IMR-90 (cell line): ENCODE measurements around the gene GRID1. TPM values are rescaled to one million over a fixed set of nuclear protein-coding genes. Genes with fewer than 3 reads are reported as not detected.

Experiments used
- ATAC-seq: fragments of 200-7000 bp; cut with Tn5 transposase; 2 replicates; pipeline ENCODE4 v1.9.1; 2020; ENCODE audit warnings: low read depth, mild to moderate bottlenecking, moderate library complexity
- BruUV-seq: library from RNA; stranded (reverse); fragments of 400-500 nt; replicated peaks from 2 replicates; lab custom pipeline; 2021; lab: Mats Ljungman, UMichigan
- CTCF ChIA-PET: fragments of 300-600 bp; formaldehyde crosslinking; extraction: SDS; loops from one replicate; lab custom pipeline; 2021; ENCODE audit warnings: antibody characterized with exemption; lab: Yijun Ruan, JAX
- POLR2A ChIA-PET: fragments of 300-600 bp; sonication (Branson Sonifier 250); formaldehyde crosslinking; loops from one replicate; lab custom pipeline; 2022; ENCODE audit warnings: antibody characterized with exemption; ENCODE audit not compliant: unreplicated experiment; lab: Charles Lee
- DNase-seq: peaks from one replicate; pipeline ENCODE4 v3.0.0; 2013
- H2AFZ ChIP-seq: replicated peaks from 2 replicates; pipeline ENCODE3; 2013; ENCODE audit warnings: low read length, mild to moderate bottlenecking; ENCODE audit not compliant: poor library complexity
- H2AK5ac ChIP-seq: 2 replicates; pipeline ENCODE4 v1.6.1; 2013; ENCODE audit warnings: low read depth, low read length, inconsistent platforms
- H2AK9ac ChIP-seq: replicated peaks from 2 replicates; pipeline ENCODE3; 2013; ENCODE audit warnings: mild to moderate bottlenecking, low read depth, low read length, moderate library complexity; ENCODE audit not compliant: poor library complexity
- H2BK120ac ChIP-seq: 2 replicates; pipeline ENCODE4 v1.6.1; 2013; ENCODE audit warnings: low read depth, low read length, inconsistent platforms
- H2BK15ac ChIP-seq: 3 replicates; pipeline ENCODE4 v1.6.1; 2013; ENCODE audit warnings: low read depth, low read length, inconsistent platforms
- H2BK20ac ChIP-seq: 2 replicates; pipeline ENCODE4 v1.6.1; 2013; ENCODE audit warnings: low read depth, mild to moderate bottlenecking, inconsistent platforms, low read length, moderate library complexity
- H2BK5ac ChIP-seq: 2 replicates; pipeline ENCODE4 v1.6.1; 2013; ENCODE audit warnings: mild to moderate bottlenecking, low read depth, low read length, inconsistent platforms; ENCODE audit not compliant: poor library complexity, severe bottlenecking
- H3K14ac ChIP-seq: replicated peaks from 2 replicates; pipeline ENCODE4 v1.6.1; 2013; ENCODE audit warnings: low read depth, low read length, inconsistent platforms
- H3K18ac ChIP-seq: 2 replicates; pipeline ENCODE4 v1.6.1; 2013; ENCODE audit warnings: low read depth, low read length, control low read depth
- H3K23ac ChIP-seq: 2 replicates; pipeline ENCODE4 v1.6.1; 2013; ENCODE audit warnings: low read depth, low read length, inconsistent platforms
- H3K27ac ChIP-seq: 2 replicates; pipeline ENCODE4 v1.5.1; 2013; ENCODE audit warnings: mild to moderate bottlenecking, control low read depth, low read length; ENCODE audit not compliant: insufficient read depth
- H3K27me3 ChIP-seq: 2 replicates; pipeline ENCODE4 v1.6.1; 2013; ENCODE audit warnings: low read length; ENCODE audit not compliant: control insufficient read depth, insufficient read depth
- H3K36me3 ChIP-seq: 2 replicates; pipeline ENCODE4 v1.6.1; 2013; ENCODE audit warnings: low read length, mixed read lengths; ENCODE audit not compliant: control insufficient read depth, insufficient read depth
- H3K4ac ChIP-seq: 2 replicates; pipeline ENCODE4 v1.6.1; 2013; ENCODE audit warnings: low read depth, low read length, inconsistent platforms
- H3K4me1 ChIP-seq: 2 replicates; pipeline ENCODE4 v1.6.1; 2013; ENCODE audit warnings: low read length, mixed read lengths; ENCODE audit not compliant: control insufficient read depth, insufficient read depth
- H3K4me2 ChIP-seq: 2 replicates; pipeline ENCODE4 v1.6.1; 2013; ENCODE audit warnings: low read depth, mild to moderate bottlenecking, control low read depth, low read length, moderate library complexity
- H3K4me3 ChIP-seq: 2 replicates; pipeline ENCODE4 v1.5.1; 2013; ENCODE audit warnings: low read depth, mild to moderate bottlenecking, control low read depth, low read length, moderate library complexity; ENCODE audit not compliant: insufficient read depth
- H3K56ac ChIP-seq: 2 replicates; pipeline ENCODE4 v1.6.1; 2013; ENCODE audit warnings: low read length, inconsistent platforms; ENCODE audit not compliant: insufficient read depth; ENCODE audit errors: extremely low read depth
- H3K79me1 ChIP-seq, 2 experiments: 2 replicates each; pipeline ENCODE4 v1.6.1; 2013; ENCODE audit warnings: low read length in 2 of 2, inconsistent platforms in 1 of 2, low read depth in 1 of 2
- H3K9ac ChIP-seq: 2 replicates; pipeline ENCODE4 v1.6.1; 2013; ENCODE audit warnings: low read depth, low read length, control low read depth
- H3K9me1 ChIP-seq: 2 replicates; pipeline ENCODE4 v1.6.1; 2013; ENCODE audit warnings: low read length, inconsistent platforms; ENCODE audit not compliant: insufficient read depth
- H3K9me3 ChIP-seq: 2 replicates; pipeline ENCODE4 v1.6.1; 2013; ENCODE audit warnings: low read length; ENCODE audit not compliant: control insufficient read depth, insufficient read depth
- H4K20me1 ChIP-seq: 2 replicates; pipeline ENCODE4 v1.6.1; 2013; ENCODE audit warnings: low read length, inconsistent platforms; ENCODE audit not compliant: insufficient read depth
- H4K5ac ChIP-seq: 2 replicates; pipeline ENCODE4 v1.6.1; 2013; ENCODE audit warnings: mild to moderate bottlenecking, low read depth, low read length, control low read depth
- H4K8ac ChIP-seq, 2 experiments: 2 replicates each; pipeline ENCODE4 v1.6.1; 2013; ENCODE audit warnings: low read depth in 2 of 2, low read length in 2 of 2, control low read depth in 1 of 2, inconsistent platforms in 1 of 2
- H4K91ac ChIP-seq: 2 replicates; pipeline ENCODE4 v1.6.1; 2013; ENCODE audit warnings: low read depth, low read length, inconsistent platforms; ENCODE audit not compliant: insufficient read depth
- BHLHE40 ChIP-seq: fragments of 150-350 bp; IDR thresholded peaks from 2 replicates; pipeline ENCODE4 v1.6.1; 2016; ENCODE audit warnings: mild to moderate bottlenecking, low read depth, low read length
- FOS ChIP-seq: fragments of 150-350 bp; IDR thresholded peaks from 2 replicates; pipeline ENCODE4 v1.6.1; 2016; ENCODE audit warnings: low read depth, low read length
- MAFK ChIP-seq: IDR thresholded peaks from 2 replicates; pipeline ENCODE4 v1.6.1; 2012; ENCODE audit warnings: low read depth, low read length, improper control_type of control experiment
- MXI1 ChIP-seq: IDR thresholded peaks from 2 replicates; pipeline ENCODE4 v1.6.1; 2012; ENCODE audit warnings: low read depth, mild to moderate bottlenecking, low read length, moderate library complexity, borderline replicate concordance
- POLR2A ChIP-seq: IDR thresholded peaks from 2 replicates; pipeline ENCODE4 v1.6.1; 2012; ENCODE audit warnings: mild to moderate bottlenecking, low read depth, low read length
- RCOR1 ChIP-seq: IDR thresholded peaks from 2 replicates; pipeline ENCODE4 v1.6.1; 2012; ENCODE audit warnings: mild to moderate bottlenecking, low read length, improper control_type of control experiment; ENCODE audit not compliant: insufficient replicate concordance
- RFX5 ChIP-seq: IDR thresholded peaks from 2 replicates; pipeline ENCODE4 v1.8.0; 2012; ENCODE audit warnings: low read depth, mild to moderate bottlenecking, low read length, moderate library complexity
- WGBS, 2 experiments: methylation state at CpG; one replicate each; pipeline versions ENCODE4 v1.1.5 to v1.1.7; 2013; ENCODE audit warnings: missing lambda C conversion rate in 2 of 2; ENCODE audit not compliant: insufficient read length in 1 of 2; ENCODE audit errors: extremely low coverage in 2 of 2; 5-methylcytosine and 5-hydroxymethylcytosine counted together
- dilution Hi-C: fragments of 300-500 bp; cut with HindIII; formaldehyde crosslinking; loops from one replicate; pipeline ENCODE4 v1.14.3; 2018; ENCODE audit warnings: low sequenced_read_pairs; ENCODE audit not compliant: unreplicated experiment
- in situ Hi-C: fragments of 300-500 bp; cut with MboI; formaldehyde crosslinking; loops from 3 replicates; pipeline ENCODE4 v1.14.3; 2019; ENCODE audit warnings: low sequenced_read_pairs, inconsistent platforms, mixed read lengths
- intact Hi-C: fragments of 100-400 bp; cut with micrococcal nuclease; formaldehyde crosslinking; loops from 2 replicates; pipeline ENCODE4 v1.10.0; 2022
- polyA plus RNA-seq, 3 experiments: library from polyadenylated mRNA; depleted of rRNA; stranded (reverse); fragments of >200 nt; gene quantifications; 2 replicates each; pipeline ENCODE4 v1.2.3, GENCODE V29; 2012; ENCODE audit warnings: low replicate concordance in 1 of 3
- total RNA-seq: library from RNA; depleted of rRNA; stranded (reverse); fragments of >200 nt; gene quantifications from 2 replicates; pipeline ENCODE4 v1.2.3, GENCODE V29; 2012
- TF ChIP-seq, protein P1 (sequence below): fragments of 150-350 bp; IDR thresholded peaks from 2 replicates; pipeline ENCODE4 v1.6.1; 2017; ENCODE audit warnings: mild to moderate bottlenecking, antibody characterized with exemption, low read length, low read depth

Gene GRID1
- total and polyA plus RNA-seq, 2 of the 4 experiments (the other 2 are of a cell fraction) = not detected

DNA sequence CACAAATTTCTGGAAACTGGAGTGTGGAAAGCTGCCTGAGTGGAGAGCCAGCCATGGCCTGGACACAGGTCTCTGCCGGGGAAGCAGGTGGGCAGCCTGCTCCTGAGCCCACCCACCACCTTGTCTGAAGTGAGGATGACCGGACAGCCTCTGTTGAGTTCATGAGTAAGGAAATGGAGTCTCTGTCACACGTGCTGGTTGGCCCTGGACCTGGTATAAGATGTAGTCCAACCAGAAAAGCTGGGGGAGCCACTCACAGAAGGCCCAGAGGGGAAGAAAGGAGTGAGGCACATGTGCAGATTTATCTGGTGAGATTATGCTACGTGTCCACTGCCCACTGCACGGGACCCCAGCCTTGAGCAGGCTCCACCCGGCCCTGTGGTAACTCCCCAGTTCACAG lies 383.5 kb downstream of the GRID1 start:
- Histone ChIP-seq H4K20me1 (no peaks in the 10 kb centered on the region), H3K4me1 (no peaks in the 10 kb centered on the region), H4K8ac (no peak overlapping the region), H3K56ac (no peak overlapping the region), H3K9me1 (no peaks in the 10 kb centered on the region), H3K14ac (no peak overlapping the region), H3K4me3 (no peak overlapping the region), H2AK9ac (no peak overlapping the region), H3K36me3 (no peaks in the 10 kb centered on the region), H2BK20ac (no peak overlapping the region), H3K4me2 (no peak overlapping the region), H3K4ac (no peak overlapping the region), H2AFZ (no peak overlapping the region), H2AK5ac (no peak overlapping the region), H3K18ac (no peak overlapping the region), H3K27ac (no peak overlapping the region), H2BK15ac (no peak overlapping the region), H4K91ac (no peak overlapping the region), H3K9me3 (peaks cover 27% of the 10 kb centered on the region), H3K23ac (no peak overlapping the region), H3K27me3 (no peaks in the 10 kb centered on the region), H4K5ac (no peak overlapping the region), H2BK120ac (no peak overlapping the region), H3K9ac (no peak overlapping the region), H2BK5ac (no peak overlapping the region), H3K79me1 (no peaks in the 10 kb centered on the region)
- intact Hi-C loops (no loop called here), in situ Hi-C loops (no loop called here), dilution Hi-C loops (no loop called here)
- TF ChIP-seq MAFK (no peak), FOS (no peak), RFX5 (no peak), BHLHE40 (no peak), MXI1 (no peak), RCOR1 (no peak), POLR2A (no peak)
- TF ChIP-seq, protein P1, sequence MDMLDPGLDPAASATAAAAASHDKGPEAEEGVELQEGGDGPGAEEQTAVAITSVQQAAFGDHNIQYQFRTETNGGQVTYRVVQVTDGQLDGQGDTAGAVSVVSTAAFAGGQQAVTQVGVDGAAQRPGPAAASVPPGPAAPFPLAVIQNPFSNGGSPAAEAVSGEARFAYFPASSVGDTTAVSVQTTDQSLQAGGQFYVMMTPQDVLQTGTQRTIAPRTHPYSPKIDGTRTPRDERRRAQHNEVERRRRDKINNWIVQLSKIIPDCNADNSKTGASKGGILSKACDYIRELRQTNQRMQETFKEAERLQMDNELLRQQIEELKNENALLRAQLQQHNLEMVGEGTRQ = no peak
- POLR2A ChIA-PET = no interaction called here
- no peak for ATAC-seq
- no CpG with 5 or more reads among the region's 6 CpGs for WGBS, 2 experiments
- no TSS peak for BruUV-seq
- DNase-seq = no peak
- CTCF ChIA-PET = no interaction called here
